SK-N-SH (cell line): ENCODE measurements around the gene COX8A. TPM values are rescaled to one million over a fixed set of nuclear protein-coding genes. Genes with fewer than 3 reads are reported as not detected.

Experiments used
- CTCF ChIA-PET: fragments of 300-600, 350-600 bp; formaldehyde crosslinking; extraction: SDS; loops from one replicate; lab custom pipeline; 2021; lab: Yijun Ruan, JAX
- POLR2A ChIA-PET: fragments of 350-600 bp; sonication (Branson Sonifier 250); formaldehyde crosslinking; extraction: SDS; loops from one replicate; lab custom pipeline; 2020; ENCODE audit warnings: antibody characterized with exemption, inconsistent platforms; lab: Yijun Ruan, JAX
- DNase-seq: peaks from one replicate; pipeline ENCODE4 v3.0.0; 2012
- H2AFZ ChIP-seq: fragments of 200-600 bp; sonication (generic); 2 replicates; pipeline ENCODE4 v1.8.1; 2016; ENCODE audit warnings: antibody characterized with exemption, mild to moderate bottlenecking, low read depth
- H3F3A ChIP-seq: fragments of 200-600 bp; sonication (generic); replicated peaks from 2 replicates; pipeline ENCODE3; 2016; ENCODE audit warnings: antibody characterized with exemption, mild to moderate bottlenecking; ENCODE audit not compliant: insufficient read depth
- H3K27ac ChIP-seq, 2 experiments: fragments of 200-500 bp in 1 of 2; fragments of 200-600 bp in 1 of 2; sonication (Bioruptor generic) in 1 of 2; sonication (generic), shearing (Covaris generic) in 1 of 2; 2 replicates each; pipeline versions ENCODE4 v1.5.1 to v1.6.1; 2014 to 2016; ENCODE audit warnings: low read depth in 2 of 2, inconsistent platforms in 1 of 2, low read length in 1 of 2, mild to moderate bottlenecking in 1 of 2, mixed read lengths in 1 of 2
- H3K27me3 ChIP-seq: fragments of 200-600 bp; sonication (generic), shearing (Covaris generic); 2 replicates; pipeline ENCODE4 v1.6.1; 2016; ENCODE audit warnings: mixed run types; ENCODE audit not compliant: insufficient read depth
- H3K36me3 ChIP-seq, 2 experiments: fragments of 200-500 bp in 1 of 2; fragments of 200-600 bp in 1 of 2; sonication (Bioruptor generic) in 1 of 2; sonication (generic) in 1 of 2; replicated peaks in 1 of 2; 2 replicates each; pipeline versions ENCODE3 to v1.5.1; 2014 to 2016; ENCODE audit warnings: low read length in 1 of 2, mild to moderate bottlenecking in 1 of 2; ENCODE audit not compliant: insufficient read depth in 2 of 2, control insufficient read depth in 1 of 2
- H3K4me1 ChIP-seq, 2 experiments: fragments of 200-500 bp in 1 of 2; fragments of 200-600 bp in 1 of 2; sonication (Bioruptor generic) in 1 of 2; sonication (generic), shearing (Covaris generic) in 1 of 2; 2 replicates each; pipeline versions ENCODE4 v1.5.1 to v1.6.1; 2014 to 2016; ENCODE audit warnings: low read depth in 1 of 2, low read length in 1 of 2, mixed run types in 1 of 2; ENCODE audit not compliant: insufficient read depth in 2 of 2, control insufficient read depth in 1 of 2
- H3K4me2 ChIP-seq: fragments of 200-600 bp; sonication (generic), shearing (Covaris generic); 2 replicates; pipeline ENCODE4 v1.6.1; 2017; ENCODE audit warnings: mixed run types
- H3K4me3 ChIP-seq, 2 experiments: fragments of 200-500 bp in 1 of 2; fragments of 200-600 bp in 1 of 2; sonication (Bioruptor generic) in 1 of 2; sonication (generic), shearing (Covaris generic) in 1 of 2; 2 replicates each; pipeline versions ENCODE4 v1.5.1 to v1.8.1; 2014 to 2016; ENCODE audit warnings: low read depth in 2 of 2, inconsistent platforms in 1 of 2, low read length in 1 of 2, mild to moderate bottlenecking in 1 of 2, mixed read lengths in 1 of 2, moderate library complexity in 1 of 2
- H3K79me2 ChIP-seq: fragments of 200-600 bp; sonication (generic); 2 replicates; pipeline ENCODE4 v1.8.1; 2017; ENCODE audit warnings: mild to moderate bottlenecking; ENCODE audit not compliant: insufficient read depth
- H3K9ac ChIP-seq: fragments of 200-600 bp; sonication (generic); 2 replicates; pipeline ENCODE4 v1.6.1; 2017; ENCODE audit warnings: mixed run types
- H3K9me2 ChIP-seq: fragments of 200-600 bp; sonication (generic); 2 replicates; pipeline ENCODE4 v1.6.1; 2017; ENCODE audit warnings: mixed run types
- H3K9me3 ChIP-seq: fragments of 200-600 bp; sonication (generic); 2 replicates; pipeline ENCODE4 v1.6.1; 2017; ENCODE audit warnings: mixed run types, mild to moderate bottlenecking, moderate library complexity
- H4K20me1 ChIP-seq: fragments of 200-600 bp; sonication (generic); 2 replicates; pipeline ENCODE4 v1.6.1; 2017; ENCODE audit warnings: mild to moderate bottlenecking, mixed run types; ENCODE audit not compliant: insufficient read depth
- CHD2 ChIP-seq: fragments of 150-350 bp; IDR thresholded peaks from 2 replicates; pipeline ENCODE4 v1.6.1; 2018; ENCODE audit warnings: low read length; ENCODE audit not compliant: partially characterized antibody
- CTCF ChIP-seq: fragments of 200-600 bp; sonication (generic); IDR thresholded peaks from 2 replicates; pipeline ENCODE4 v1.6.1; 2017; ENCODE audit warnings: antibody characterized with exemption, mild to moderate bottlenecking, moderate library complexity
- EP300 ChIP-seq, 2 experiments: IDR thresholded peaks; 2 replicates each; pipeline versions ENCODE4 v1.4.0 to v1.6.1; 2012; ENCODE audit warnings: borderline replicate concordance in 1 of 2, low read depth in 1 of 2, low read length in 1 of 2
- FOXM1 ChIP-seq: IDR thresholded peaks from 2 replicates; pipeline ENCODE4 v1.4.0; 2012; ENCODE audit warnings: low read depth, mild to moderate bottlenecking
- GABPA ChIP-seq: IDR thresholded peaks from 2 replicates; pipeline ENCODE4 v1.4.0; 2012; ENCODE audit warnings: low read depth, mild to moderate bottlenecking
- GATA2 ChIP-seq: sonication (generic); formaldehyde crosslinking; IDR thresholded peaks from 2 replicates; pipeline ENCODE4 v1.5.0; 2020; ENCODE audit warnings: mild to moderate bottlenecking, missing genetic modification reagents
- MXI1 ChIP-seq: IDR thresholded peaks from 2 replicates; pipeline ENCODE4 v1.6.1; 2012; ENCODE audit warnings: mild to moderate bottlenecking, low read depth, low read length, improper control_type of control experiment
- PBX3 ChIP-seq: IDR thresholded peaks from 2 replicates; pipeline ENCODE4; 2012
- RAD21 ChIP-seq: IDR thresholded peaks from 2 replicates; pipeline ENCODE4 v1.6.1; 2012; ENCODE audit warnings: mild to moderate bottlenecking, low read length
- RCOR1 ChIP-seq: fragments of 150-350 bp; IDR thresholded peaks from 2 replicates; pipeline ENCODE4 v1.6.1; 2017; ENCODE audit warnings: antibody characterized with exemption, low read length
- RFX5 ChIP-seq: IDR thresholded peaks from 2 replicates; pipeline ENCODE4 v1.6.1; 2012; ENCODE audit warnings: mild to moderate bottlenecking, improper control_type of control experiment, low read length
- SIN3A ChIP-seq: IDR thresholded peaks from 2 replicates; pipeline ENCODE4 v1.6.1; 2012; ENCODE audit warnings: low read depth, mild to moderate bottlenecking, low read length, moderate library complexity, borderline replicate concordance
- WGBS: methylation state at CpG from one replicate; pipeline ENCODE4 v1.1.6; 2017; ENCODE audit warnings: low lambda C conversion rate; 5-methylcytosine and 5-hydroxymethylcytosine counted together
- polyA plus RNA-seq, 3 experiments: library from polyadenylated mRNA; depleted of rRNA; stranded (reverse); fragments of >200 nt; gene quantifications; 2 replicates each; pipeline ENCODE4 v1.2.3, GENCODE V29; 2012

COX8A gene
- polyA plus RNA-seq, 1 of the 3 experiments (the other 2 are of a cell fraction) = 824 TPM

- WGBS = 75% methylated on average over 21 of the region's 27 CpGs
- DNase-seq = peak; percentile 80
- Histone ChIP-seq H3K4me3 (no peak overlapping the region), H3K4me2 (no peak overlapping the region), H3F3A (no peaks in the 10 kb centered on the region), H3K79me2 (no peaks in the 10 kb centered on the region), H3K9me3 (no peaks in the 10 kb centered on the region), H3K9ac (no peak overlapping the region), H4K20me1 (peaks cover 12% of the 10 kb centered on the region; the same call in 1 of the 2 replicates), H3K27me3 (no peaks in the 10 kb centered on the region), H2AFZ (no peak overlapping the region), H3K9me2 (no peaks in the 10 kb centered on the region), H3K4me1 (peaks cover 0 to 13% of the 10 kb centered on the region in 2 experiments; a peak in 2 of 4 replicates), H3K27ac (peak overlapping the region in 1 of 2 experiments; percentile 81; a peak in 1 of 4 replicates), H3K36me3 (peaks cover 0 to 6% of the 10 kb centered on the region in 2 experiments)
- TF ChIP-seq GATA2 (CRISPR knock-in tag) (no peak), GABPA (no peak), CHD2 (no peak), CTCF (peak; percentile 21; the same call in 1 of the 2 replicates), RAD21 (no peak)
- ChIA-PET POLR2A (interaction anchor here (0.9 to 2.1 kb wide), 7 partner anchors 9 to 142 kb away, joined by 3 to 7 read pairs (median 3); partner anchors contain the start of gene COX8A), CTCF (interaction anchor here (0.6 to 2.6 kb wide), 15 partner anchors 10 to 174 kb away, joined by 3 to 17 read pairs (median 3); partner anchors contain the start of gene FLRT1)
Observed at GRCh38 chr11:64007160-64007628, 32.8 kb downstream of the COX8A start.

GRCh38 chr11:64007629-64008282 lies 33.3 kb downstream of the COX8A start:
- H3K27me3 ChIP-seq = no peaks in the 10 kb centered on the region
- H3F3A ChIP-seq = no peaks in the 10 kb centered on the region
- peaks cover 12% of the 10 kb centered on the region; the same call in 1 of the 2 replicates for H4K20me1 ChIP-seq
- no peak overlapping the region for H3K9ac ChIP-seq
- H3K4me3 ChIP-seq = no peak overlapping the region
- H2AFZ ChIP-seq = no peak overlapping the region
- H3K9me2 ChIP-seq = no peaks in the 10 kb centered on the region
- H3K27ac ChIP-seq = peak overlapping the region in 1 of 2 experiments; percentile 81; a peak in 2 of 4 replicates
- 56% methylated on average over 31 of the region's 40 CpGs for WGBS
- no peak overlapping the region for H3K4me2 ChIP-seq
- no peaks in the 10 kb centered on the region for H3K9me3 ChIP-seq
- POLR2A ChIA-PET = interaction anchor here (0.7 to 2.1 kb wide), 7 partner anchors 9 to 142 kb away, joined by 3 to 7 read pairs (median 3); partner anchors contain the start of gene COX8A
- no peak for TF ChIP-seq RFX5
- no peak for TF ChIP-seq PBX3
- no peak for TF ChIP-seq EP300 (IDR thresholded peaks at IDR 0.05; ENCODE audit: borderline replicate concordance in 1 of 2, low read depth in 1 of 2, low read length in 1 of 2)
- TF ChIP-seq GATA2 (CRISPR knock-in tag) = peak; percentile 89
- TF ChIP-seq CHD2 = peak; percentile 43
- TF ChIP-seq RCOR1 = no peak
- no peak for TF ChIP-seq CTCF
- TF ChIP-seq SIN3A = no peak
- no peak for TF ChIP-seq FOXM1
- peak; percentile 35 for TF ChIP-seq RAD21
- peak; percentile 52; the same call in 1 of the 2 replicates for TF ChIP-seq MXI1
- TF ChIP-seq, all 33 proteins: peak for 4
- peaks cover 0 to 13% of the 10 kb centered on the region in 2 experiments; a peak in 2 of 4 replicates for H3K4me1 ChIP-seq
- no peaks in the 10 kb centered on the region for H3K79me2 ChIP-seq
- CTCF ChIA-PET = interaction anchor here (0.6 to 2.6 kb wide), 15 partner anchors 10 to 174 kb away, joined by 3 to 17 read pairs (median 3); partner anchors contain the start of gene FLRT1
- peak; percentile 91 for DNase-seq
- peaks cover 0 to 6% of the 10 kb centered on the region in 2 experiments for H3K36me3 ChIP-seq
